ENCODE results near the gene EHBP1L1.

Gene EHBP1L1

DNA sequence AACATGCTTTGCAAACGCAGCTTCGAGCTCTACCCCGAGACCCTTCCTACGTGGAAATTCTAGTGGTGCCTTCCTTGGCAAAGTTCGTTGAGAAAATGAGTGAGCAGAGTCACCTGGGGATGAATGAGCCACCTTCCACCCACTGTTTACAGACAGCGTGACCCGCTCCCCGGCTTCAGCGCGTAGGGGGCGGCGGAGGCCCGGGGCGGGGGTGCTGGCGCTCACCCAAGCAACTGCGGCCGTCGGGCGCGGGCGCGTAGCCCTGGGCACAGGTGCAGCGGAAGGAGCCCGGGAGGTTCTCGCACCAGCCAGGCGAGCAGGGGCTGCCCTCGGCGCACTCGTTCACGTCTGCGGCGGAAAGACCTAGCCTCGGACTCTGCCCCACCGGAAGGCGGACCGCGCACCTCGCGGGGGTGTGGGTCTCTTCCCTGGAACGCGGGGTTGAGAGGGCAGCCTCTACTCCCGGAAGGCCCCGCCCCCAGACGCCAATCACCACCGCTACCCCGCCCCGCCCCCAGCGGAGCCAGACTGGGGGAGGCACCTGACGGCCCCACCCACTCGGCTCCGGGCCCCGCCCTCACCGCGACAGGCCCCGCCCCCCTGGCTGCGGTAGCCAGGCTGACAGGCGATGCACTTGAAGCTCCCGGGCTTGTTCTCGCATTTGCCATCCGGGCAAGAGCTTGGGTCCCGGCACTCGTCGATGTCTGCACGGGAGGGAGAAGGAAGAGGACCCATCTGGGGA, 29.5 kb upstream of the EHBP1L1 start:
- DNase-seq (ENCODE audit: low read depth) = peak; percentile 95

DNA sequence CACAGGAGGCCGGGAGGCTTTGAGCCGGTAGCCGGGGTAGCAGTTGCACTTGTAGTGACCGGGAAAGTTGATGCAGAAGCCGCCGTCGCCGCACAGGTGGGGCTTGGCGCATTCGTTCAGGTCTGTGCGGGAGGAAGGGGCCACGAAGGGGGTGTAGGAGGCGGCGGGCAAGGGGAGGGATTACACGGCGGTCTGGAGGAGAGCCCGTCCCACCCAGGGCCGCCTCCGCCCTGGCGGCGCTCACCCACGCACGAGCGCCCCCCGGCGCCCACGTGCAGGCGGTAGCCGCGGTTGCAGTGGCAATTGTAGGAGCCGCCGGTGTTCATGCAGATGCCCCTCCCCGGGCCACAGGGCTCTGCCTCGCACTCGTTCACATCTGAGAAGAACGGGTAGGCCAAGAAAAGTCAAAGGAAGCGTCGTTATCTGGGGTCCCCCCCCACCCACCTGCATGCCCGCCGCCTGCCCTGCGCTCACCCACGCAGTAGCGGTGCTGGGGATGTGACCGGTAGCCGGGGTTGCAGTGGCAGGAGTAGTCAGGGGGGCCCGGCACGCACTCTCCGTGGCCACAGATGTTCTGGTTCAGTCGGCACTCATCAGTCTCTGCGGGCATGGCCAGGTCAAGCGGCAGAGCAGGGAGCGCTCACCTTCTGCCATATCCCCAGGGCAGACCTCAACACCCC, 28.3 kb upstream of the EHBP1L1 start:
- DNase-seq (ENCODE audit: low read depth) = no peak

DNA sequence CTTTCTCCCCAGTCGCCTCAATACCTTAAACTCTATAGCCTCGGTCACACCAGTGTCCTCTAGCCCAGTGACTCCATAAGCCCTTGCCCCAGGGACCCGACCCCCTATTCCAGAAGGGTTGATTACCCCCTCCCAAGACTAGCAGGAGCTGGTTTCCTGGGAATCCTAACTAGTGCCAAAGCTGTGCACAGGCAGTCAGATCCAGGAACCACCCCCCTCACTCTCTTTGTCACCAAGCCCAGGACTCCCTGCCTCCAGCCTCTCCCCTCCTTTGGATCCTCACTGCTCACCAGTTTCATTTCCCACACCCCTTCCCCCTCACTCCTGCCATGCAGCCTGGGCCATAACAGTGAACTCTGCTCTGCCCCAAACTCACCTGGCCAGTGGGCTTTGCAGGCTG, 27.5 kb upstream of the EHBP1L1 start:
- no peak for DNase-seq (ENCODE audit: low read depth)

DNA sequence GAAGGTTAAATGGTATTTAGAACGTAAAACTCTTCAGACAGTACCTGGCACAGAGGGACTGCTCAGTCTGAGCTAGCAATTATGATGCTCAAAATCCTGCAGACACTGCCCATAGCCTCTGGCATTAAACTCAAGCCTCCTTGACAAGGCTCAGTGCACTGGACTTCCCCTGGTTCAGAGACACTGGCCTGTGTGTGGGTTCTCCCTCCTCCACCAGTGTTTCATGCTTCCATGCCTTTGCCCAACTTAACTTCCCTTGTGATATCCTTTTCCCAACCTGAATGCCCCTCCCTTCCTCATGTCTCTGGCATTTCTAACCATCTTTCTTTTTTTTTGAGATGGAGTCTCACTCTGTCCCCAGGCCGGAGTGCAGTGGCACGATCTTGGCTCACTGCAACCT, 26.8 kb upstream of the EHBP1L1 start:
- no peak for DNase-seq (ENCODE audit: low read depth)

DNA sequence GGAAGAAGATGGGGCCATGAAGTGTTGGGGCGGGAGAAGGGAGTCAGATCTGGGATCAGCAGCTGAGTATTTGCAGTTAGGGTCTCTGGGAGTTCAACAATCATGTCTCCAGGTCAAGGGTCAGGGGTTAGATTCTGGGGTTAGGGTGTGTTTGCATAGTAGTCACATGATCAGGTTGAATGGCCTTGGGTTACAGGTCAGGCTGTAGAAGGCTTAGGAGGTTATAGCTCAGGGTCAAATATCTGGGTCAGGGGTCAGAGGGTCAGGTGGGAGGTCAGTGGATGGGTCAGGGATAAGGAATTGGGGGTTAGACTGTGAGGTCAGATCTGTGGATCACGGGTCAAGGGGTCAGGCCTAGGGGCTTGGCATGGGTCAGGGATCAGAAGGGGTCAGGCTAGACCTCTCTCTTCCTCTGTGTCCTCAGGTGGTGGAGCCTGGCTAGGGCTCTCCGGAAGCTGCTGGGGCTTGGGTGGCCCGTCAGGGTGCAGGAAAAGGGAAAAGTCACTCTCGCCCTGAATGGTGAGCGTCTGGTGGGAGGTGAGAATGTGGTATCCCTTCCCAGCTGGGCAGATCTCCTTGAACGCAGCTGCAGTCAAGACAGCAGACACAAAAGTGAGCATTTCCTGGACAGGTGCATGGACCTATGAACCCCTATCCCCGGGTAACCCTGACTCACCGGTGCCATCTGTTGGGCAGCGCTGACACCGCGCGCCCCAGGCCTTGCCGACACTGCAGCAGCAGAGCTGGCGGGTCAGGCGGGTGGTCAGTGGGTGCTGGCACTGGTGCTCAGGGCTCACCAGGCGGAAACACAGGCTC, 24.1 kb upstream of the EHBP1L1 start:
- no peak for DNase-seq (ENCODE audit: low read depth)

DNA sequence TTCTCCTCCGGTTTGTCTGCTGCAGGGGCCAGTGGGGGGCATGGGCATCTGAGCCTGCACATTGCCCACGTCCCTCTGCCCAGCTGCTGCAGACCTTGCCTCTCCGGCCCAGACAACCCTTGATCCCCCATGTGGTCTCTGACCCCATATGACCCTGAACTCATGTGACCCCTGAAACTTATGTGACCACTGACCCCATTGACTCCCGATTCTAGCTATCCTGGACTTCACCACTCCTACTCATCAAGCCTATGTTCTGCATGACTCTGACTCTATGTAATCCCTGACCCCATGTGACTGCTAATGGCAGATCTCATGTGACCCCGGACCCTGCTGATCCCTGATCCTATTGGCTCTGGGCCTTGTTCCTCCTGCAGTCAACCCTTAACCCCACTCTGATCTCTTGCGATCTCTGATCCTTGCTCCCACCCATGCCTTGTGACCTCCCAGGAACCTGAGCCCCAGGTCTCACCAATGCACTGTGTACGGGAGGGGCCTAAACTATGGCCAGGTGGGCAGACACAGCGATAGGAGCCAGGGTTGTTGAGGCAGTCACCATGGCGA, 23.4 kb upstream of the EHBP1L1 start:
- DNase-seq (ENCODE audit: low read depth) = no peak

DNA sequence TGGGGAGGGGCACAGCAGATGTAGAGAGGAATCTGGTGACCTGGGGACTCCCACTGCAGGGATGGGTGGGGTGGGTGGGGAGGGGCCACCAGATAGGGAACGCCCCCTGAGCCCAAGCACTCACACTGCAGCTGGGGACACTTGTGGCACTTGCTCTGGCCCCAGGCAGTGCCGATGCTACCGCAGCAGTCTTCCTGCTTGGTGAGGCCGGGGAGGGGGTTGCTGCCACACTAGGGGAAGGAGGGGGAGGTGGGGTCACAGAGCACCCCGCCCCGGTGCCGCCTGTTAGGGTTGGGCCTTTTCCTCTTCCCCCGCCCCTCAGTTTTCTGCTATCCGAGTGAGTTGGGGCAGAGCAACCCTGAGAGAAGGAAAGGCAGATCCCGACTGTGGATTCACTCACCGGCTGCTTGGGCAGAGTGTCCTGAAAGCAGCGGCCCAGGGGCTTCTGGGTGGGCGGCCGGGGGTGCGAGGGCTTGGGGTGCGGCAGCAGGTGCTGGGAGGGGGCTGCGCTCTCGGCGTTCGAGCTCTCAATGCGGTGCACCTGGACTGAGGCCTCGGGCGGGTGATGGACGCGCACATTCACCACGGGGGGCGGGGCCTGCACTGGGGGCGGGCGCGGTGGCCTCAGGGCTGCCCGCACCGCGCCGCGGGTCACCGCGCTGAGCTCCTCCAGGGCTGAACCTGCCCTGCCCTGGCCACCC, 22.4 kb upstream of the EHBP1L1 start:
- no peak for DNase-seq (ENCODE audit: low read depth)

DNA sequence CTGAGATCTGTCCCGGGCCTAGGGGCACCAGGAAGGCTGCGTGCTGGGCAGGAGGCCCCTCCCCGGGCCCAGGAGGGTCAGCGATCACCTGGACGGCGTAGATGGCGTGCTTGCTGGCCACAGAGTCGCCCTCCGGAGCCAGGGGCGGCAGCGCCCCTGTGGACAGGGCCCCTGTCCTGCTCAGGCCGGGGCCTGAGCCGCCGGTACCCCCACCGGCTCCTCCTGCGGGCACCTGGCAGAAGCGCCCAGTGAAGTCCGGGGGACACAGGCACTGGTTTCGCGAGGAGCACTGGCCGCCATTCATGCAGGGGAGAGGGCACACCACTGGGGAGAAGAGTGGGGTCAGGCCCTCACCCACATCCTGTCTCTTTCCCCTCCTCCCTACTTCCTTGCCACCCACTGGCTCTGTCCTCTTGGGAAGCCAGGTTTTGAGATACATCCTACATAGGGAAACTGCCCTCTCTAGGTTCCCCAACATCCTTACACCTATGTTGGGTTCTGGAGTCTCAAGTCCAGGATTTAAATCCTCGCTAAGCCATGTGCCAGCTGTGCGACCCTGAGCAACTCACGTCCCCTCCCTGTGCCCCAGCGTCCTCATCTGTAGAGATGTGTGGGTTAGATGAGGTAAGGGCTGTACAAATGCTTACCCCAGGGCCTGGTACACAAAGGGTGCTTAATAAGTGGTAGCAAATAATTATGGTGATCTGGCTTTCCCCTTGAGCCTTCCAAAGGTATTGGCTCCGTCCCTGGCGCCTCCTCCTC, 21.6 kb upstream of the EHBP1L1 start:
- no peak for DNase-seq (ENCODE audit: low read depth)

DNA sequence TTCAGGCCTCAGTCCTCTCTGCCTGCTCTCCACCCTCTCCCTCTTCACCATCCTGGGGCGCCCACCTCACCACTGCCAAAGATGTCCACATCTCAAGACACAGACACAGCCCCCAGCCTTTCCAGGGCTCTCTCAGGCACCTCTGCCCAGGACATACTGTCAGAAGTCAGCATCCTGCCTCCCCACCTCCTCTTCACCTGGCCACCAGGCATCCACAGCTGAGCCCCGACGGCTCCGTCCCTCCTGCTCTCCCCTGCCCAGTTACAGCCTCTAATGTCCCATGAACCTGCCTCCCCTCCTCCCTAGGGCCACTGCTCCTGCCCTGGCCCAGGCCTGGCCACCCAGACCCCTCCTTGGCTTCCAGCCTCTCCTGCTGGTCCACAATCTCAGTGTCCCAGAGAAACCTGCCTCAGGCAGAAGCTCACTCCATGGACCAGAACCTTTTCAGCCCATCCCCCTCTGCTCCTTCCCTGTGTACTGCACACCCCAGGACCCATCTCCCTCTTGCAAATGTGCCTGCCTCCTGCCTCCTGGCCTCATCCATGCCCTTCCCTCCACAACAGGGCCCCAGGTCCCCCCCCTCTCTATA, 20.9 kb upstream of the EHBP1L1 start:
- no peak for DNase-seq (ENCODE audit: low read depth)

DNA sequence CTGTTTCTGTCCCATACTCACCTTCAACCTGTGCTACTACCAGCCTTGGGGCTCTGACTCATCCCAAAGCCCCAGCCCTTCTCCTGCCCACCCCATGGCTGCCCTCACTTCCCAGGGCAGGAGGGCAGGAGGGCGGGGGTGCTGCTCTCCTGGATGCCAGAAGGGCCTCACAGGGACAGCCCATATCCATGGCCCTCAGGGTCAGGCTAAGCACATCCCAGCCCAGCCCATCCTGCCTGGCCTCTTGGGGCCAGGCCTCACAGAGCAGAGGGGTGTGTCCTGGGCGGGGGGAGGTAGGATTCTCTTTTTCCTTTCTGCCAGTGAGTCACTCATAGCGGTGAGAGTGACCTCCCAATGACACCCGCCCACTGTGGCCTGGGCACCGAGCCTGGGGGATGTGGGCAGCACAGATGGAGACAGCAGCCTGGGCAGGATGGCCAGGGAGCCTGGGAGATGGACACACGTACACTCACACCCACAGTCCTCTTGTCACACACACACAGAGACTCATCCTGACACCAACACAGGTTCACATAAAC, 20.1 kb upstream of the EHBP1L1 start:
- no peak for DNase-seq (ENCODE audit: low read depth)

DNA sequence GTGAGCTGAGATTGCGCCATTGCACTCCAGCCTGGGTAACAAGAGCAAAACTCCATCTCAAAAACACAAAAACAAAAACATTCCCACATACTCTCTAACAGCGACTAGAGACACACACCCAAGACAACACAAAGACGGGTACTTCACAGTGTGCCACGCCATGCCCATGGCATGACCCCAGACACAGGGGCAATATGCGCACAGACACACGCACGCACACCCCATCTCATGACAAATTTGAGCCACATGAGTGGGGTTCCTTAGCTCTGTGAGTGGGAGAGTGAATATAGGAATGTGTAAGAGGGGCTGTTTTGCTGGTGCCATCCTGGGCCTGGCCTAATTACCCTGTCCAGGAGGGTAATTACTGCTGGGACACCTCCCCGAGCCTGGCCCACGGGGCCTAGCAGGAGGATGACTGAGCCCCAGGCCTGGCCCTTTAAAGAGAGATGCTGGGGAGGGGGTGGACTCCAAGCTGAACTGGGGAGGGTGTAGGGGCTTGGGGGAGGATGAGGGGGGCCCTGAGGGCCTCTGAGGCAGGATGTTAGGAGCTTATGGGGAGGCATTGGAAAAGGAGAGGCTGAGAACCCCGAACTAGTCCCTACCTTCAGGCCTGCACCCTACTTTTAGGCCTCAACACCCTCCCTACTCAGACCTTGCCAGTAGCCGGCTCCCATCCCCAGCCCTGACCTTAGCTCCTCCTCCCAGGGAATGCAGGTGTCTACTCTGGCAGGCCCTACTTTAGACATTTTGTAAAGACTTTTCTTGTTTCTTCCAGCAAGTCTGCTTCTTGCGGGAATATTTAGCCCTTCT, 19.2 kb upstream of the EHBP1L1 start:
- DNase-seq (ENCODE audit: low read depth) = no peak

DNA sequence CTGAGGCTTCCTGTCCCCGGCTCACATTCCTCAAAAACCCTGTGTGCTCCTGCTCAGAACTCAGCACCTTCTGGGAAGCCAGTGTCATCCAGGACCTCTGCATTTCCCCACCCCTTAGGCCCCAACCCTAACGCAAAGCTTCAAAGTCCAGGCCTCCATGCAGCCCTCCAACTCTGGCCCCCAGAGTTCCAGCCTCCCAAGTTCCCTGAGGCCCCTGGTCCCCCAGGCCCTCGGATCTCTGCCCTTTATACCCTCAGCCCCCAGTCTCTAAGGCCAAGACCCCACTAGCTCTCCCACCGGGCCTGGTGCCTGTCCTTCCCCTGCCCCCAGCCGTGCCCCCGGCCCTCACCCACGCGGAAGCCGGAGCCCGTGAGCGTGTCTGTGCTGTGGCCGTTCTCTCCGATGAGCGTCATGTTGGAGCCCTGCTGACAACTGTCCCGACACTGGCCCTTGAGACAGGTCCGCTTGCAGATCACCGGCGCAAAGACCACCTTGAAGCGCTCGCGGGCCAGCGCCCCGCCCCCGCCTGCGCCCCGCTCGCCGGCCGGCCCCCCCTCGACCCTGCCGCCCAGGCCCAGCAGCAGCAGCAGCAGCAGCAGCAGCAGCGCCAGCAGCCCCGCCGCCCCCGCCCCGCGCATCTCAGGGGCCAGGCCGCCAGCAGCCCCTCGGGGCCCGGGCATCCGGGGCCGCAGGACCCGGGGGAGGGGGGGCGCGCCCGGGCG, 18.4 kb upstream of the EHBP1L1 start:
- DNase-seq (ENCODE audit: low read depth) = no peak

DNA sequence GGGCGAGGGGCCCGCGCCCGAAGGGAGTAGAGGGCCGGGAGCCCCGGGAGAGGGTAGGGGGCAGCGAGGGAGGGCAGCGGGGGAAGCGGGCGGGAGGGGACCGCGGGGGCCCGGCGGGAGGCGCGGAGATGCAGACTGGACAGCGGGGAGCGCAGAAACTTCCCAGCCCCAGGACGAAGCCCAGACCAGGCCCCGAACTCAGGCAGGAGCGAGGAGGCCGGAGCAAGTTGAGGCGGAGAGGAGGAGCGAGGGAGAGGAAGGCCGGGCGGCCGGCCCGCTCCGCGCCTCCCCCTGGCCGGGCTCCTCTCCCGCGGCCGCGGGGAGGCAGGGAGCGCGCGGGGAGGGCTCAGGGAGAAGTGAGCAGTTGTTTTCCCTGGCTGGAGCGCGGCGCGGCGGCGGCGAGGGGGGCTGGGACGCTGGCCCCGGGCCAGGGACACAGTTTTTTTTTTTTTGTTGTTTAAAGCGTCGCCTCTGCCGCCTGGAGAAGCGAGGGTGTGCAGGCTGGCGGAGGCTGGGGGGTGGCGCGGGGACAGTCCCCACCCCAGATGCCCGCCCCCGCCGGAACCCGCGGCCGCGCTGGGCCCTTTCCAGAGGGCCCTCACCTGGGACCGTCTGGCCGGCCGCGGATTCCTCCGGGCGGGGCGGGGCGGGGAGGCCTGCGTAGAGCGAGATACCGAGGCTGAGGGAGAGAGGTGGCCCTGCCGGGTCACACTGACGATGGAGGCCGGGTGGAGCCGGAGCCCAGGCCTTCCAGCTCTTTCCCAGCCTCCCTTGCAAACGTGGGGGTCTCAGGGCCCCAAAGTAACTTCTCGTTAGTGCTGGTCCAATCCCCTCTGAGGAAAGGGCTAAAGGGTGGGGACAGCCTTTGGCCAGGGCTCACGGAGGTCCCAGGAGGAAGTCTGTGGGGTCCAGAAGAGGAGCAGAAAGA, 17.6 kb upstream of the EHBP1L1 start, which contains the start of gene LTBP3:
Gene LTBP3 (minus strand): TSS at position 358 of the 928 bp plus-strand sequence. CDS start 400 bp downstream, outside the sequence.
- no peak for DNase-seq (ENCODE audit: low read depth)

DNA sequence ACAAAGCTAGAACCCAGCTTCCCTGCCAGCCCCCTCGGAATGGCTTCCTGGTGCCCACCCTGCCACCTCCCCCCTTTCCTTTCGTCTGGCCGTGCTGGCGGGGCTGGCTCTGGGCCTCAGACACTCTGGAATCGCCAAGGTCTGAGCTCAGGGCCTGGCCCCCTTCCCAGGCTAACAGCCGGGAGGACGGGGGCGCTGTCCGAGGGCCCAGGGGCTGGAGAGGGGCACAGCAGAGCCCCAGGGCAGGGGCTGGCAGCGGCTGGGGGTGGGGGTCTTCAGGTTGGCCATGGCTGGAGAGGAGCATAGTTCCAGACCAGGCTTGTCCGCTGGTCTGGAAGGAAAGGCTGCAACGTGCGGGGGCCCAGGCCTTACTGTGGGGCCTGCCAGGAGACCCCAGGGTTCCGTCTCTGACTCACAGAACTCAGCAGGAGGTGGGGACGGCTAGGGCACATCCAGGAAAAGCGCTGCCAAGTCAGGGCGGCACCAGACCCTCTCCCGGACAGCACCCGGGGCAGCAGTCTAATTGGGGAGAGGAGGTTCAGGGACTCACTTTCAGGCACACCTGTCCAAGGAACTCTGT, 16.8 kb upstream of the EHBP1L1 start:
- no peak for DNase-seq (ENCODE audit: low read depth)

DNA sequence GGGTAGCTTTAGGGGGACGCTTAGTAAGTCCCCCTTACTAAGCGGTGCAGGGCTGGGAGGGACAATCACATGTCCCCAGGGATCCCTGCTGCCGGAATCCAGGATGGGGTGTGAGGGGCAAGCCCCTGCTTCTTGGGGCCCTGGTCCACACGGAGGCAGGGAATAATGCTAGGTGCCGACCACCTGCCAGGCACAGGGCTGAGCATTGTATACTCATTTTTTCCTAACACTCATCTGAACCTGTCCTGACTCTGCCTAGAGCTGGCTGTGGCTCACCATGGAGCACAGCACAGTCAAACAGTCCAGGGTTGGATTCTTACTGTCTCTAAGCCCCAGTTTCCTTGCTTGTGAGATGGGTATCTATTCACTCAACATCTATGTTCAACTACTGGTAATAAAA, 16.3 kb upstream of the EHBP1L1 start:
- DNase-seq (ENCODE audit: low read depth) = no peak

DNA sequence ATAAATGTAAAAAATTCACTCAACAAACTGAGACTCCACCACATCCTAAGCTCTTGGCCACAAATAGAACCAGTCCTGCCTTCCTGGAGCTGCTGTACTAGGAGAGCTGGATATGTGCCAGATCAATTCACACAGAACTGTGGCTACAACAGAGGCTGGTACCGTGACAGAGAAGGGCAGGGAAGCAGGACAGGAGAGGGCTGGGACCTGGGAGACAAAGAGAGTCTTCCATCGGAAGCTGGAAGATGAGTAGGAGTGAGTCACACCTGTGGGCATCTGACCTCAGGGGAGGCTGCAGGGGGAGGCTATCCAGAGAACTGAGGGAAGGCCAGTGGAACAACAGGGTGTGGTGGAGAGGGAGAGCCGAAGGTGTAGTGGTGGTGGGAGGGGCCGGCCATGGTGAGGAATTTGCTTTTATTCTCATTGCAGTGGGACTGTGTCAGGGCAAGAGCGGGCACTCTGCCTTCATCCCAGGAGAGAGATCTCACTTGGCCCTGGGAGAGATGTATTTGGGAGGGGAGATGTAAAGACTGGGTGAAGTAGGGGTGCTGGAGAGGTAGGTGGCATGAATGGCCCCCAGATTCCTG, 15.8 kb upstream of the EHBP1L1 start:
- DNase-seq (ENCODE audit: low read depth) = no peak

Measured in stimulated activated CD8-positive, alpha-beta memory T cell treated with anti-CD3 and anti-CD28 coated beads, Interleukin-7, amount 100 ng/mL, for 24 hours (primary cell).